SK-N-MC (cell line): ENCODE data around the gene VMO1.
"Not testable (repeated sequence)": the region's sequence is repeated elsewhere in the genome, so short reads cannot be mapped to it uniquely, and the experiment has no call there.

Source experiments
- DNase-seq: peaks from one replicate; pipeline ENCODE4 v3.0.0-alpha.2; 2011; ENCODE audit warnings: low read depth, low spot score
- H3K27ac ChIP-seq: fragments of 200-600 bp; sonication (generic); 2 replicates; pipeline ENCODE4 v1.5.1; 2016; ENCODE audit warnings: mixed run types
- H3K36me3 ChIP-seq: fragments of 200-600 bp; sonication (generic); 2 replicates; pipeline ENCODE4 v1.6.1; 2017; ENCODE audit warnings: antibody characterized with exemption, low read length, mixed read lengths; ENCODE audit not compliant: insufficient read depth
- H3K4me3 ChIP-seq: fragments of 200-600 bp; sonication (generic); 2 replicates; pipeline ENCODE4 v1.5.1; 2016
- H3K9ac ChIP-seq: fragments of 200-600 bp; sonication (generic); 2 replicates; pipeline ENCODE4 v1.8.0; 2017; ENCODE audit warnings: mixed run types, mixed read lengths; ENCODE audit not compliant: insufficient read length
- H3K9me3 ChIP-seq: fragments of 200-600 bp; sonication (generic); 2 replicates; pipeline ENCODE4 v1.6.1; 2017; ENCODE audit warnings: low read depth, mild to moderate bottlenecking, antibody characterized with exemption, low read length, moderate library complexity, mixed read lengths
- EZH2 ChIP-seq: fragments of 200-600 bp; sonication (generic); IDR thresholded peaks from one replicate; pipeline ENCODE4 v1.6.1; 2017; ENCODE audit warnings: antibody characterized with exemption
- FOXP2 ChIP-seq: optimal IDR thresholded peaks from 2 replicates; pipeline ENCODE3; 2011; ENCODE audit warnings: mild to moderate bottlenecking, moderate library complexity; ENCODE audit not compliant: insufficient read depth; ENCODE audit errors: extremely low read length, control extremely low read depth
- POLR2AphosphoS5 ChIP-seq: IDR thresholded peaks from 2 replicates; pipeline ENCODE4 v1.6.1; 2012; ENCODE audit warnings: mild to moderate bottlenecking, low read depth, low read length, borderline replicate concordance

The VMO1 gene

GRCh38 chr17:4786106-4786511 is at the start of gene VMO1:
VMO1 (minus strand) TSS chr17:4786364; CDS start chr17:4786352, 12 bp downstream.
- H3K4me3 ChIP-seq: peak within 1 kb of the TSS; percentile 40
- no peaks in the 10 kb centered on the region for H3K36me3 ChIP-seq
- no peaks in the 10 kb centered on the region for H3K9me3 ChIP-seq
- no peak within 1 kb of the TSS for H3K27ac ChIP-seq
- TF ChIP-seq POLR2AphosphoS5 (no peak), FOXP2 (no peak), EZH2 (no peak)
- DNase-seq: no peak
- H3K9ac ChIP-seq: no peak within 1 kb of the TSS

GRCh38 chr17:4834681-4835020 is 48.5 kb upstream of the VMO1 start:
- DNase-seq: no peak
- Histone ChIP-seq H3K4me3 (peak overlapping the region; percentile 89), H3K9ac (peak overlapping the region; percentile 83)

GRCh38 chr17:4833941-4834680 is 47.9 kb upstream of the VMO1 start:
- H3K9me3 ChIP-seq: no peaks in the 10 kb centered on the region
- TF ChIP-seq POLR2AphosphoS5 (no peak), EZH2 (no peak), FOXP2 (no peak)
- peak overlapping the region; percentile 89 for H3K4me3 ChIP-seq
- peak overlapping the region; percentile 83 for H3K9ac ChIP-seq
- no peak overlapping the region; the same call in 1 of the 2 replicates for H3K27ac ChIP-seq
- DNase-seq: no peak
- H3K36me3 ChIP-seq: peaks cover 7% of the 10 kb centered on the region; the same call in 1 of the 2 replicates

More at GRCh38 chr17:4834681-4835020, 48.5 kb upstream of the VMO1 start:
- TF ChIP-seq FOXP2: no peak
- Histone ChIP-seq H3K27ac (no peak overlapping the region; the same call in 1 of the 2 replicates), H3K36me3 (peaks cover 7% of the 10 kb centered on the region; the same call in 1 of the 2 replicates), H3K9me3 (no peaks in the 10 kb centered on the region)

- H3K4me3 ChIP-seq: peak within 1 kb of the TSS; percentile 89
- peak; percentile 62; the same call in 1 of the 2 replicates for TF ChIP-seq POLR2AphosphoS5
- TF ChIP-seq FOXP2: no peak
- TF ChIP-seq EZH2: no peak
- H3K9ac ChIP-seq: peak within 1 kb of the TSS; percentile 83
- peaks cover 7% of the 10 kb centered on the region; the same call in 1 of the 2 replicates for H3K36me3 ChIP-seq
- H3K27ac ChIP-seq: peak within 1 kb of the TSS; percentile 77
- no peaks in the 10 kb centered on the region for H3K9me3 ChIP-seq
- no peak for DNase-seq
Measured at GRCh38 chr17:4833178-4833940, 47.2 kb upstream of the VMO1 start, which contains the start of gene MINK1. MINK1 (plus strand) TSS chr17:4833340; CDS start chr17:4833584, 244 bp downstream.

- not testable (repeated sequence) for H3K36me3 ChIP-seq, DNase-seq, H3K9me3 ChIP-seq
- peak overlapping the region; percentile 83 for H3K9ac ChIP-seq
- H3K27ac ChIP-seq: peak overlapping the region; percentile 77
- peak overlapping the region; percentile 89 for H3K4me3 ChIP-seq
Measured at GRCh38 chr17:4832829-4833177, 46.6 kb upstream of the VMO1 start.

- H3K36me3 ChIP-seq: no peaks in the 10 kb centered on the region
- no peaks in the 10 kb centered on the region for H3K9me3 ChIP-seq
- no peak overlapping the region for H3K4me3 ChIP-seq
- no peak for DNase-seq
- no peak overlapping the region for H3K9ac ChIP-seq
- TF ChIP-seq FOXP2 (no peak), EZH2 (no peak), POLR2AphosphoS5 (no peak)
- H3K27ac ChIP-seq: no peak overlapping the region
Measured at GRCh38 chr17:4827399-4827798, 41.2 kb upstream of the VMO1 start.

GRCh38 chr17:4823373-4824089 is 37.4 kb upstream of the VMO1 start:
- no peak for DNase-seq

GRCh38 chr17:4822835-4823234 is 36.7 kb upstream of the VMO1 start:
- Histone ChIP-seq H3K4me3 (no peak overlapping the region), H3K36me3 (no peaks in the 10 kb centered on the region), H3K27ac (no peak overlapping the region), H3K9me3 (no peaks in the 10 kb centered on the region), H3K9ac (no peak overlapping the region)
- DNase-seq: no peak
- TF ChIP-seq FOXP2: no peak
- no peak for TF ChIP-seq EZH2
- TF ChIP-seq POLR2AphosphoS5: no peak

More at GRCh38 chr17:4823373-4824089, 37.4 kb upstream of the VMO1 start:
- H3K4me3 ChIP-seq: no peak overlapping the region
- no peak for TF ChIP-seq EZH2
- TF ChIP-seq POLR2AphosphoS5: no peak
- no peak for TF ChIP-seq FOXP2
- H3K36me3 ChIP-seq: no peaks in the 10 kb centered on the region
- H3K27ac ChIP-seq: no peak overlapping the region
- H3K9me3 ChIP-seq: no peaks in the 10 kb centered on the region
- no peak overlapping the region for H3K9ac ChIP-seq
